Pancreas (tissue), 10 donors: Measurements from ENCODE around the gene PERM1. TPM values are rescaled to one million over a fixed set of nuclear protein-coding genes. Genes with fewer than 3 reads are reported as not detected.

ENCODE experiments used
- ATAC-seq, 4 donors: fragments of 200-7000 bp; cut with Tn5 transposase; one replicate each; pipeline versions ENCODE4 v1.8.0 to v1.9.1; 2020; ENCODE audit warnings: mild to moderate bottlenecking in 4 of 4, moderate library complexity in 4 of 4
- DNase-seq, 6 donors: peaks; one replicate each; pipeline ENCODE4 v3.0.0-alpha.2; 2020
- FAIRE-seq: peaks from 2 replicates; lab custom pipeline; 2012; peaks lifted over from hg19 to GRCh38; lab: Jason Lieb, UNC
- H3K27ac ChIP-seq, 4 donors: fragments of 200-600 bp; sonication (generic); 1 replicate in 3 of 4; 2 replicates in 1 of 4; pipeline versions ENCODE4 v1.5.0 to v1.8.0; 2020
- H3K27me3 ChIP-seq, 4 donors: fragments of 200-600 bp; one replicate each; pipeline ENCODE4 v1.8.0; 2021
- H3K36me3 ChIP-seq, 3 donors: fragments of 200-600 bp; sonication (generic) in 1 of 3; one replicate each; pipeline versions ENCODE4 v1.5.0 to v1.8.0; 2020 to 2021
- H3K4me1 ChIP-seq, 3 donors: fragments of 200-600 bp; one replicate each; pipeline ENCODE4 v1.8.0; 2021
- H3K4me3 ChIP-seq, 4 donors: fragments of 200-600 bp; sonication (generic) in 2 of 4; one replicate each; pipeline versions ENCODE4 v1.5.0 to v1.8.0; 2020 to 2021
- H3K9me3 ChIP-seq, 4 donors: fragments of 200-600 bp; one replicate each; pipeline ENCODE4 v1.8.0; 2021
- CTCF ChIP-seq, 4 donors: fragments of 200-600 bp; sonication (generic) in 3 of 4; IDR thresholded peaks; one replicate each; pipeline versions ENCODE4 v1.5.0 to v1.8.0; 2021; ENCODE audit warnings: antibody characterized with exemption in 4 of 4
- WGBS, 2 donors: extraction: QIAGEN DNeasy Blood & Tissue Kit; methylation state at CpG; one replicate each; pipeline ENCODE4 v1.1.7; 2013; 5-methylcytosine and 5-hydroxymethylcytosine counted together
- intact Hi-C, 3 donors: fragments of 100-400 bp; cut with DNase I; formaldehyde crosslinking; loops; one replicate each; pipeline versions ENCODE4 v1.11.1 to v1.14.2; 2022
- polyA plus RNA-seq, 2 donors: library from polyadenylated mRNA; stranded (reverse); fragments of 200-250 nt; gene quantifications; one replicate each; pipeline ENCODE4 v1.2.3, GENCODE V29; 2013
- total RNA-seq, 6 donors: library from RNA; stranded (reverse); fragmentation: NEBNext Ultra II Directional in 4 of 6; extraction: Animal tissue kit (Norgen Biotek cat#: 25700) in 4 of 6; gene quantifications; one replicate each; pipeline versions ENCODE4 v1.2.1 to v1.2.4, GENCODE V29; 2021 to 2023
- donor health status: healthy with polysubstance abuse.
- donor health status: DM: no; HTN: no; CAD: no; lungs with moderate emphysema.
- donor health status: DM: no; HTN: no; CAD: no.
- donor health status: control.
- donor health status: control.
- donor health status: Bipolar disorder and iron deficiency.
- donor health status: DM: yes; HTN: yes; CAD: no.
- donor health status: DM: no; HTN: no; CAD: no.
- donor health status: DM: no; HTN: no; CAD: no.
- donor health status: DM: yes; HTN: yes; CAD: no.

The PERM1 gene
- total and polyA plus RNA-seq, 8 donors = 0.04 to 0.35 (median 0.24) TPM; not detected in 4

GRCh38 chr1:1024771-1025699 is 43.1 kb upstream of the PERM1 start:
- Histone ChIP-seq H3K27me3 (no peaks in the 10 kb centered on the region), H3K4me3 (peak overlapping the region in 2 of 4 donors; percentile 20 to 23), H3K4me1 (peaks cover 0 to 8% (median 6%) of the 10 kb centered on the region in 3 donors), H3K9me3 (no peaks in the 10 kb centered on the region), H3K27ac (peak overlapping the region; percentile 73 to 83 (median 74)), H3K36me3 (no peaks in the 10 kb centered on the region)
- peak in 4 of 6 donors; percentile 60 to 84 (median 76) for DNase-seq
- no peak for FAIRE-seq
- WGBS, 2 donors = 53 to 64% methylated on average over 23 to 31 of the region's 31 CpGs
- TF ChIP-seq CTCF (IDR thresholded peaks at IDR 0.05) = no peak
- peak; percentile 49 to 70 (median 54) for ATAC-seq
- intact Hi-C loops = no loop called here

GRCh38 chr1:1024149-1024770 is 42.4 kb upstream of the PERM1 start:
- Histone ChIP-seq H3K27me3 (no peaks in the 10 kb centered on the region), H3K4me1 (peaks cover 0 to 8% (median 6%) of the 10 kb centered on the region in 3 donors), H3K4me3 (peak overlapping the region in 1 of 4 donors; percentile 8), H3K36me3 (no peaks in the 10 kb centered on the region), H3K9me3 (no peaks in the 10 kb centered on the region), H3K27ac (peak overlapping the region; percentile 73 to 83 (median 74))
- ATAC-seq = no peak
- DNase-seq = no peak
- TF ChIP-seq CTCF (IDR thresholded peaks at IDR 0.05) = no peak
- 68 to 81% methylated on average over 8 to 9 of the region's 9 CpGs for WGBS, 2 donors
- FAIRE-seq = no peak
- intact Hi-C loops = no loop called here

- FAIRE-seq (no peak), ATAC-seq (no peak), DNase-seq (peak in 1 of 6 donors; percentile 76)
- no peak for TF ChIP-seq CTCF (IDR thresholded peaks at IDR 0.05)
- peak overlapping the region; percentile 73 to 83 (median 74) for H3K27ac ChIP-seq
- WGBS, 2 donors = 64 to 70% methylated on average over 13 of the region's 13 CpGs
- peaks cover 0 to 8% (median 6%) of the 10 kb centered on the region in 3 donors for H3K4me1 ChIP-seq
- peak overlapping the region in 1 of 4 donors; percentile 8 for H3K4me3 ChIP-seq
- no peaks in the 10 kb centered on the region for H3K36me3 ChIP-seq
- intact Hi-C loops = no loop called here
- H3K27me3 ChIP-seq = no peaks in the 10 kb centered on the region
- no peaks in the 10 kb centered on the region for H3K9me3 ChIP-seq
Measured at GRCh38 chr1:1023700-1024099, 41.8 kb upstream of the PERM1 start.

- no peak for ATAC-seq
- no peak for TF ChIP-seq CTCF (IDR thresholded peaks at IDR 0.05)
- no peak for FAIRE-seq
- intact Hi-C loops = no loop called here
- Histone ChIP-seq H3K4me3 (no peak overlapping the region), H3K27ac (no peak overlapping the region), H3K9me3 (no peaks in the 10 kb centered on the region), H3K4me1 (peaks cover 0 to 8% (median 6%) of the 10 kb centered on the region in 3 donors), H3K27me3 (no peaks in the 10 kb centered on the region), H3K36me3 (no peaks in the 10 kb centered on the region)
- WGBS, 2 donors = 89 to 91% methylated on average over 27 of the region's 27 CpGs
- peak in 1 of 6 donors; percentile 34 for DNase-seq
Measured at GRCh38 chr1:1022302-1023009, 40.6 kb upstream of the PERM1 start.
